H1 (cell line): Measurements from ENCODE around the gene KLHL26. TPM values are rescaled to one million over a fixed set of nuclear protein-coding genes. Genes with fewer than 3 reads are reported as not detected.
A peak's percentile ranks its signal among the peaks of the same experiment; 100 is the strongest.

ENCODE experiments used
- HDAC6 ChIP-seq: IDR thresholded peaks from one replicate; pipeline ENCODE4 v1.7.1; 2012; ENCODE audit warnings: low read depth, mild to moderate bottlenecking, inconsistent platforms, low read length, moderate library complexity
- JUND ChIP-seq: IDR thresholded peaks from 2 replicates; pipeline ENCODE4 v1.6.1; 2011; ENCODE audit warnings: mild to moderate bottlenecking, improper control_type of control experiment, low read length
- NANOG ChIP-seq: IDR thresholded peaks from 2 replicates; pipeline ENCODE4 v1.6.1; 2011; ENCODE audit warnings: low read length, low read depth, mild to moderate bottlenecking, inconsistent platforms; ENCODE audit not compliant: insufficient read depth, poor library complexity, severe bottlenecking
- RFX5 ChIP-seq: IDR thresholded peaks from 2 replicates; pipeline ENCODE4 v1.6.1; 2011; ENCODE audit warnings: low read depth, low read length, improper control_type of control experiment, borderline replicate concordance
- RXRA ChIP-seq: IDR thresholded peaks from 2 replicates; pipeline ENCODE4 v1.6.1; 2011; ENCODE audit warnings: low read depth, mild to moderate bottlenecking, low read length, moderate library complexity; ENCODE audit not compliant: insufficient read depth
- SRF ChIP-seq: IDR thresholded peaks from 2 replicates; pipeline ENCODE4 v1.6.1; 2011; ENCODE audit warnings: mild to moderate bottlenecking, low read depth, low read length, moderate library complexity
- TAF7 ChIP-seq: optimal IDR thresholded peaks from 2 replicates; pipeline ENCODE3; 2011; ENCODE audit warnings: low read depth, mild to moderate bottlenecking, inconsistent platforms, low read length, moderate library complexity, borderline replicate concordance
- TCF12 ChIP-seq: IDR thresholded peaks from 2 replicates; pipeline ENCODE4 v1.6.1; 2011; ENCODE audit warnings: low read depth, mild to moderate bottlenecking, low read length
- polyA plus RNA-seq, 7 experiments: library from polyadenylated mRNA; depleted of rRNA in 3 of 7; stranded (reverse) in 5 of 7; unstranded in 2 of 7; fragments of >200 nt in 5 of 7; fragments of 200-250 nt in 2 of 7; gene quantifications; 1 replicate in 5 of 7; 2 replicates in 1 of 7; 4 replicates in 1 of 7; pipeline versions ENCODE4 v1.2.1 to v1.2.3, GENCODE V29; 2011 to 2013; ENCODE audit warnings: missing spikeins in 2 of 7, mixed read lengths in 2 of 7
- total RNA-seq: library from RNA; stranded (reverse); fragmentation: NEBNext Ultra II Directional; extraction: Animal tissue kit (Norgen Biotek cat#: 25700); gene quantifications from 2 replicates; pipeline ENCODE4 v1.2.1, GENCODE V29; 2021
- TF ChIP-seq, protein P1 (sequence below): IDR thresholded peaks from 2 replicates; pipeline ENCODE4 v1.6.1; 2012; ENCODE audit warnings: inconsistent platforms

The KLHL26 gene
- total and polyA plus RNA-seq, 2 of the 8 experiments (the other 6 are each of a cell fraction or from before 2014, with no cell fraction given) = 2.2 to 8.8 TPM

DNA sequence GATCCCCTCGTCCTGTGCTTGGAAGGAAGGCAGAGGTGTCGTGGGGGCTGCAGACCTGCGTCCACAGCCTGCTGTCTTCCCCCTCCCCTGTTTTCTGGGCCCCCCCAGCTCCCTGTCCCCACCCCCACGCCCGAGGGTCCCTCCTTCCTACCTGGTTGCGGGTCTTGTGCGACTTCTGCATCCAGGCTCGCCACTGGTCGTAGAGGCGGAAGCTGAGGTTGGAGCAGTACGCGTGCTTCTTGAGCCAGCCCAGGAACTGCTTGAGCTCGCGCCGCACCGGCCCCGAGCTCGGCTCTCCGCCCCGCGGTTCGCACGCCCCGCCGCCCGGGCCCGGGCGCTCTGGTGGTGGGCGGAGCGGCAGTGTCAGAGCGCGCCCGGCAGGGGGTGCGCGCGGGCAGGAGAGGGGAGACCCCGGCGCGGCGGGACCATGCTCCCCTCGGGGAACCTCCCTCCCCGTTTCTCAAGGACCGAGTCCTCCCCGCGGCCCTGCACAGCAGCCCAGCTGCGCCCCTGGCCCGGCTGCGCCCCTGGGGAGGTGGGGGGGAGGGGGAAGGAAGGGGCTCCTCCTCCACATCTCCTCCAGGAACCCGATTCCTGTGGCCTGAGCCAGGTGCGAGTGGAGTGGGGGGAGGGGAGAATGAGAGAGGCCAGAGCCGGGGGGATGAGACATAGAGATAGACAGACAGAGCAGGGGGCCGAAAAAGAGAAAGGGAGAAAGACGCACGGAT is 42.6 kb upstream of the KLHL26 start (continued):
- TF ChIP-seq RXRA (no peak), RFX5 (no peak), TAF7 (peak; percentile 59), HDAC6 (no peak), NANOG (no peak), TCF12 (no peak), JUND (no peak), SRF (no peak)
- TF ChIP-seq, protein P1, sequence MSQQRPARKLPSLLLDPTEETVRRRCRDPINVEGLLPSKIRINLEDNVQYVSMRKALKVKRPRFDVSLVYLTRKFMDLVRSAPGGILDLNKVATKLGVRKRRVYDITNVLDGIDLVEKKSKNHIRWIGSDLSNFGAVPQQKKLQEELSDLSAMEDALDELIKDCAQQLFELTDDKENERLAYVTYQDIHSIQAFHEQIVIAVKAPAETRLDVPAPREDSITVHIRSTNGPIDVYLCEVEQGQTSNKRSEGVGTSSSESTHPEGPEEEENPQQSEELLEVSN = peak; percentile 23; the same call in 1 of the 2 replicates
- TF ChIP-seq, all 59 proteins: peak for 15
